GM12874 (cell line): ENCODE measurements around the gene THSD8.

ENCODE experiments used
- CTCF ChIP-seq: IDR thresholded peaks from 2 replicates; pipeline ENCODE4 v1.5.1; 2011; ENCODE audit warnings: low read depth, mild to moderate bottlenecking, control low read depth, low read length, moderate library complexity; ENCODE audit not compliant: insufficient read depth

THSD8 gene

GRCh38 chr19:12847159-12848139 is 45.6 kb downstream of the THSD8 start:
- TF ChIP-seq CTCF, result peak; percentile 100
